ENCODE data around the gene FUT3.
"Not testable (repeated sequence)": the region's sequence is repeated elsewhere in the genome, so short reads cannot be mapped to it uniquely, and the experiment has no call there.

The FUT3 gene

DNA sequence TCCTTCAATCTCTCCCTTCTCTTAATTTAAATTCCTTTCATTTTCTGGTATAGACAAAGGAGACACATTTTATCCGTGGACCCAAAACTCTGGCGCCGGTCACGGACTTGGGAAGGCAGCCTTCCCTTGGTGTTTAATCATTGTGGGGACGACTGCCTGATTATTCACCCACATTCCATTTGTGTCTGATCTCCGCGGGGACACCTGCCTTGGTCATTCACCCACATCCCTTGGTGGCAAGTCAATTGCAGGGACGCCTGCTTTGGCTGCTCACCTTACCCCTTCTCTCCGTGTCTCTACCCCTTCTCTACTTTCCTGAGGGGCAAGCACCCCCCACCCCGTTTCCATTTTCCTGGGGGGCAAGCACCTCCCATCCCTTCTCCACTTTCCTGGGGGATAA is 3.4 kb downstream of the FUT3 start:
- not testable (repeated sequence) for DNase-seq (ENCODE audit: low spot score)

- DNase-seq (ENCODE audit: low spot score) = no peak
These were observed 6.5 kb downstream of the FUT3 start for GRCh38 chr19:5844456-5845433.

DNA sequence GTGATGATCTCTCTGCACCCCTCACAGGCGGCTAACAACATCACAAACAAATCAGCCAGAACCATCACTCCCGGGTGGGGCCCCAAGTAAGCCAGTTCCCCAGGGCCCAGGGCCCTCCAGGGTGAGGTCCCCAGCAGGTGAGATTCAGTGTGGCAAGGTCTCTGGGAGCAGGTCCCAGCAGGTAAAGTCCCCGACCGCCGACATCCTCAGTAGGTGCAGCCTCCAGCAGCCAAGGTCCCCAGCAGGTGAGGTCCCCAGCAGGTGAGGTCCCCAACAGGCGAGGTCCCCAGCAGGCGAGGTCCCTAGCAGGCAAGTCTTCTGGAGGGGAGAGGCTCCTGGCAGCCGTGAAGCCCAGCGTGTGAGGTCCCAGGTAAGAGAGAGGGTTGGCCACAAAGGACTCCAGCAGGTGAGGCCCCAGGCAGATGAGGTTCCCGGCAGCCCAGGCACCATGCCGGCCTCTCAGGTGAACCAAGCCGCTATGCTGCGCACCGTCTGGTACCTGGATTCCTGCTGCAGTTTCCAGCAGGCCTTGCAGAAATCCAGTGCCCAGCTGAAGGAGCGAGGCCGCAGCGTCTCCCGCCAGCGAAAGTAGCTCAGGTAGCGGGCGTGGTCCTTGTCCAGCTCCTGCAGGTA is 7.8 kb downstream of the FUT3 start:
- no peak for DNase-seq (ENCODE audit: low spot score)

- DNase-seq (ENCODE audit: low spot score) = not testable (repeated sequence)
These were observed 9.5 kb downstream of the FUT3 start for GRCh38 chr19:5841735-5842111.

DNA sequence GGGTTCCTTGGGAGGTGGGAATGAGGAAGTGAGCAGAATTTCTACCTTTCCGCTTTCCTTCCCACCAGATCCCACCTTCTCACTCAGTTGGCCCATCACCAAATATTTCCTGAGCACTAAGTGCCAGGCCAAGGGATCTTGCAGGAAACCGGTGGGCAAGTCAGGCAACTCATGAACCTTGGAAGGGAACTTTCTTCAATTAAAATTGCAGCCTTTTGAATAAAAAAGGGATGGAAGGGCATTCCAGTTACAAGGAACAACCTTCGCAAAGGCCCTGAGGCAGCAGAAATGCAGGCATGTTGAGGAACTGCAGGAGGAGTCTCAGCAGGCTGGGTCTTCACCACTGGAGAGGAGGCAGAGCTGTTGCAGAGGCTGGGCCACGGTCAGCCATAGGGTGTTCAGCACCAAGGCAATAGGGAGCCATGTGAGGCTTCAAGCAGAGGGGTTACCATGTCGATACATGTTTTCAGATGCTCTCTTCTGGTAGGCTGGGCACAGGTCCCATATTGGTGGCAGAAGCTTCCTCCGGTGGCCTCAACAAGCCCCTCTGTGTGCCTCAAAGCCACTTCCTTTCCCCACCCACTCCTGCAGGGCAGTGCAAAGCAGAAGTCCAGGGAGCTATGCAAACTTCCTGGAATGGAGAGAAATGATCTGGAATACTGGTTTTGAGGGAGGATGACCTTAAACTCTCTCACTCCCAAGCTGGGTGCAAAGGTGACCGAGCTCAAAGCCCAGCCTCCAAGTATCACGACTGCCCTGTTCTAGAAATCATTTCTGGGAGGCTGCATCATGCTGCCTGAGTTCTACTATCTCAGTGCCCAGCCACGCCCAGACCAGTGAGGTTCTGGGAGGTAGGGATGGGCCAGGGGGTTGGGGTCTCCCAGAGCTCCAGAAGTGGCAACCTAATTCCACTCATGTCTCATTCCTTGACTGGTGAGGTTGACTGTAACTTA is 11.9 kb downstream of the FUT3 start, which contains the start of gene FUT6:
FUT6 (minus strand) TSS at position 638 of the 953 bp plus-strand sequence. CDS start 7,135 bp downstream, outside the sequence.
- no peak for DNase-seq (ENCODE audit: low spot score)

DNA sequence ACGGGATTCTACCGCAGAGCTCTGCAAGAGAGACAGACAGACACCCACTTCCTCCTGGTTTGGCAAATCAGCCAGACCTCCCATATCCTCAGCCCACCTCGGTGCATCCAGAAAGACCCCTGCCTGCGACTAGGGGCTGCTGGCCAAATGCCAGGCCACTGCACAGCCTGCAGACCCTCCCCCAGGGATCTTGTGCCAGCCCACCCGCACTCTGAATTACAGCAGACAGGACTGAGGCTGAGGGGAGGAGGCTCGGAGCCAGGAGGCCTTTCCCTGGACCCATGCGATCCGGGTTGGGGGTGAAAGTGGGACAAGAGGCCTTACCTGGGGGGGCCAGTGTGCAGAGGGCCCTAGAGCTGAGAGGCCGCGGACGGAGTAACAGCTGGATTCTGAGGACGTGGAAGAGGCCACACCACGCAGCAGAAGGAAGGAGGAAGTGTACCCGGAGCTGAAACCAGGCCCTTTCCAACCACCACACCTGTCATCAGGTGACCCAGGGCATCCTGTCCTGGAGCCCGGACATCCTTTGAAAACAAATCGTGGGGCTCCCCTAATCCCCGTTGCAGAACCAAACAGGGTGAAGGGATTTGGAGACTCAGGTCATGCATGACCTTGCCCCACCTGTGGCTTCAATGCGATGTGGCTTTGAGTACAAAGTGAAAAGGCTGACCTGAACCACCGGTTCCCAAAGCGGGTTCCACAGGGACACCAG is 12.7 kb downstream of the FUT3 start:
- DNase-seq (ENCODE audit: low spot score) = no peak

DNA sequence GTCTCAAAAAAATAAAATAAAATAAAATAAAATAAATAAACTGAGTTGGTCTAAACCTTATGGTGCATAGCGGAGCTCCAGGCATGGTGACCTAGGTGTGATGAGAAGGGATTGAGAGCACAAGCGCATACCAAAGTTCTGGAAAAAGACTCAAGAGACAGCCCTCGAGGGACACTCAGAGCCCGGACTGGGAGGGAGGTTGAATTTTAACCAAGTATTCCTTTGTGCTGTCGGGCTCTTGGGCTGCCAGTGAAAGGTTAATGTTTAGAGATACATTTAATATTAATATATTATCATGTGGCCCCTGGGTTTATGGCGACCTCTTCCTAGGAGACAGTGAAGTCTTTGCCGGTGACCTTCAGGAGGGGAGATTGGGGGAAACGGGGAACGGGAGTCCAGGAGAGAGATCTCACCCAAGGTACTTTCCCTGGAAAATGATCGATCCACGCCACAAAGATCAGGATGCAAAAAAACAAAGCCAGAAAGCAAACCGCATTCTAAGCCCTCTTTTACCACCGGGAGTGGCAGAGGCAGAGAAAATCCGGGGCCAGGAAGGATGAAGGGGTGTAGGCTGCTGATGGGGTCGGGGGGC is 13.4 kb downstream of the FUT3 start:
- no peak for DNase-seq (ENCODE audit: low spot score)

- no peak for DNase-seq (ENCODE audit: low spot score)
These were observed 18.6 kb downstream of the FUT3 start for GRCh38 chr19:5832527-5833216.

GRCh38 chr19:5832061-5832460 is 19.2 kb downstream of the FUT3 start:
- no peak for DNase-seq (ENCODE audit: low spot score)

GRCh38 chr19:5831159-5831558 is 20.1 kb downstream of the FUT3 start:
- DNase-seq (ENCODE audit: low spot score) = no peak

- DNase-seq (ENCODE audit: low spot score) = no peak
These were observed 21.5 kb downstream of the FUT3 start for GRCh38 chr19:5829567-5830310.

GRCh38 chr19:5828661-5829566 is 22.3 kb downstream of the FUT3 start:
- DNase-seq (ENCODE audit: low spot score) = peak; percentile 68

DNA sequence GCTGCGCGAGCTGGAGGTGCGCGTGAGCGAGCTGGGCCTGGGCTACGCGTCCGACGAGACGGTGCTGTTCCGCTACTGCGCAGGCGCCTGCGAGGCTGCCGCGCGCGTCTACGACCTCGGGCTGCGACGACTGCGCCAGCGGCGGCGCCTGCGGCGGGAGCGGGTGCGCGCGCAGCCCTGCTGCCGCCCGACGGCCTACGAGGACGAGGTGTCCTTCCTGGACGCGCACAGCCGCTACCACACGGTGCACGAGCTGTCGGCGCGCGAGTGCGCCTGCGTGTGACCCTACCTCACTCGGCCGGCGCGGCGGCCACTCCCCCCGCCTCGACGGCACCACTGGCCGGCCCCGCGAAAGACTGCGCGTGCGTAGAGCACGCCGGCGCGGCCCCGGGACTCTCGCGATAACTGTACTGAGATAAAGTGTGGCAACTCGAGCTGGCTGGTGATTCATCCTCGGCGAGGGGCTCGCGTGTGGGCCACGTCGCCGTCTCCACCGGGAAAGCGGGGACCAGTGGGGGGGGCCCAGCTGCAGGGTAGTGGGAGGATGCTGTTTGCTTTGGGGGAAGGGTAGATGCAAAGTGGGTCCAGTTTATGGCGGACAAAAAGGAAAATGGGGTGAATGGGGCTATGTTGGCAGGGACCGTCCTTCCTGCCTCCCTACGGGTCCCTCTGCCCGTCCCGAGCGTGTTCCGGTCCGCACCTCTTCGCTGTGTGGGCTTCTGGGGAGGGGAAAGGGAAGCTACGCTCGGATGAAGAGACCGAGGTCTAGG is 23.2 kb downstream of the FUT3 start:
- DNase-seq (ENCODE audit: low spot score) = peak; percentile 94

DNA sequence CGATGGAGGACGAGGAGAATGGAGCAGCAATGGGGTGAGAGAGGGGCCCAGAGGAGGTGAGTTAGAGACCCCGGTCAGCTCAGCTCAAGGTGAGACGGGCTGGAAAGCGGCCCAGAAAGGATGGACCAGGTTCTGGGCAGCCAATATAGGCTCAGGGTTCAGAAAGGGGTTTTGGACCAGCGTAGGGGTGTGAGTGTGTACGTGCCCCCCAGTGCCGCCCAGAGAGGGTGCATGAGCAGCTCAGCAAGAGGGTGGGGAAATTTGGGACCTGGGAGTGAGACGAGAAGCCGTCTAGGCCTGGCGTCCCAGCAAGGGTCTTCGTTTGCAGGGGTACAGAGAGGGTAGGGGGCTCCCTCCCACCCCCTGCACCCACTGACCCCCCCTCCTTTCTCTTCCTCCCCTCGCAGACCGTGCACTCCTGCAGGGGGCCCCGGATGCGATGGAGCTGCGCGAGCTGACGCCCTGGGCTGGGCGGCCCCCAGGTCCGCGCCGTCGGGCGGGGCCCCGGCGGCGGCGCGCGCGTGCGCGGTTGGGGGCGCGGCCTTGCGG is 23.8 kb downstream of the FUT3 start:
- DNase-seq (ENCODE audit: low spot score) = no peak

- DNase-seq (ENCODE audit: low spot score) = peak; percentile 59
These were observed 24.5 kb downstream of the FUT3 start for GRCh38 chr19:5826531-5827341.

- DNase-seq (ENCODE audit: low spot score) = no peak
These were observed 26.1 kb downstream of the FUT3 start for GRCh38 chr19:5825178-5825577.

GRCh38 chr19:5824751-5825150 is 26.5 kb downstream of the FUT3 start:
- no peak for DNase-seq (ENCODE audit: low spot score)

Measured in HuH-7 (cell line).